HepG2 (cell line): Measurements from ENCODE around the gene IL1RAPL1. TPM values are rescaled to one million over a fixed set of nuclear protein-coding genes. Genes with fewer than 3 reads are reported as not detected.

ENCODE experiments used
- ATAC-seq: fragments of 200-7000 bp; cut with Tn5 transposase; 3 replicates; pipeline ENCODE4 v1.9.1; 2020; ENCODE audit warnings: mild to moderate bottlenecking, moderate library complexity
- BruUV-seq: library from RNA; stranded (reverse); fragments of 400-500 nt; replicated peaks from 2 replicates; lab custom pipeline; 2021; lab: Mats Ljungman, UMichigan
- CTCF ChIA-PET: fragments of 300-600 bp; formaldehyde crosslinking; extraction: SDS; loops from one replicate; lab custom pipeline; 2021; ENCODE audit warnings: low total read pairs, inconsistent platforms, low intra/inter-chr PET ratio; lab: Yijun Ruan, JAX
- POLR2A ChIA-PET: fragments of 350-600 bp; sonication (Branson Sonifier 250); formaldehyde crosslinking; loops from one replicate; lab custom pipeline; 2020; ENCODE audit warnings: antibody characterized with exemption, inconsistent platforms; lab: Yijun Ruan, JAX
- DNase-seq: peaks from one replicate; pipeline ENCODE4 v3.0.0-alpha.2; 2015; ENCODE audit warnings: low spot score
- FAIRE-seq: peaks from 3 replicates; lab custom pipeline; 2011; peaks lifted over from hg19 to GRCh38; lab: Jason Lieb, UNC
- H2AFZ ChIP-seq: one replicate; pipeline ENCODE4 v1.6.1; 2011; ENCODE audit warnings: low read length, inconsistent platforms
- H3K27ac ChIP-seq: fragments of 300-600 bp; 3 replicates; pipeline ENCODE4 v1.8.0; 2011; ENCODE audit warnings: mixed run types, mild to moderate bottlenecking, mixed read lengths, low read length, inconsistent platforms; ENCODE audit not compliant: insufficient read depth; ENCODE audit errors: extremely low read length
- H3K27me3 ChIP-seq, 2 experiments: fragments of 200-600 bp in 1 of 2; 2 replicates in 1 of 2; 3 replicates in 1 of 2; pipeline versions ENCODE4 v1.6.0 to v1.8.0; 2011; ENCODE audit warnings: low read length in 2 of 2, mild to moderate bottlenecking in 2 of 2, moderate library complexity in 2 of 2, inconsistent platforms in 1 of 2; ENCODE audit not compliant: insufficient read depth in 2 of 2, control insufficient read depth in 1 of 2
- H3K36me3 ChIP-seq, 2 experiments: fragments of 200-600 bp in 1 of 2; replicated peaks in 1 of 2; 2 replicates in 1 of 2; 3 replicates in 1 of 2; pipeline versions ENCODE4 v1.5.1 to v1.8.0; 2011; ENCODE audit warnings: low read length in 2 of 2, inconsistent platforms in 1 of 2; ENCODE audit not compliant: insufficient read depth in 2 of 2, control insufficient read depth in 1 of 2
- H3K4me1 ChIP-seq: 2 replicates; pipeline ENCODE4 v1.5.1; 2012; ENCODE audit warnings: low read length, inconsistent platforms; ENCODE audit not compliant: insufficient read depth
- H3K4me2 ChIP-seq: 2 replicates; pipeline ENCODE4 v1.6.0; 2011; ENCODE audit warnings: low read depth, low read length, inconsistent platforms
- H3K4me3 ChIP-seq, 3 experiments: fragments of 200-600 bp in 1 of 3; sonication (generic), shearing (Covaris generic) in 1 of 3; replicated peaks in 1 of 3; 2 replicates each; pipeline ENCODE4 v1.5.1; 2011 to 2016; ENCODE audit warnings: low read length in 3 of 3, inconsistent platforms in 2 of 3, low read depth in 2 of 3, mild to moderate bottlenecking in 2 of 3, control low read depth in 1 of 3, mixed read lengths in 1 of 3; ENCODE audit not compliant: insufficient read depth in 1 of 3
- H3K79me2 ChIP-seq: one replicate; pipeline ENCODE4 v1.6.1; 2011; ENCODE audit warnings: low read length, inconsistent platforms; ENCODE audit not compliant: insufficient read depth
- H3K9ac ChIP-seq: 2 replicates; pipeline ENCODE4 v1.6.0; 2011; ENCODE audit warnings: mild to moderate bottlenecking, low read depth, low read length, inconsistent platforms; ENCODE audit not compliant: insufficient read depth
- H3K9me3 ChIP-seq: 2 replicates; pipeline ENCODE4 v1.5.1; 2012; ENCODE audit warnings: mild to moderate bottlenecking, low read length
- H4K20me1 ChIP-seq: 2 replicates; pipeline ENCODE4 v1.6.0; 2011; ENCODE audit warnings: inconsistent platforms, mild to moderate bottlenecking, low read length, moderate library complexity; ENCODE audit not compliant: insufficient read depth
- FOXK2 ChIP-seq: fragments of 450-650 bp; IDR thresholded peaks from 2 replicates; pipeline ENCODE4 v1.6.1; 2016
- NFE2L2 ChIP-seq: fragments of 150-350 bp; IDR thresholded peaks from 2 replicates; pipeline ENCODE4 v1.6.1; 2014; ENCODE audit warnings: low read length
- NONO ChIP-seq, 2 experiments: fragments of 450-650 bp in 1 of 2; sonication (generic) in 1 of 2; formaldehyde crosslinking in 1 of 2; IDR thresholded peaks in 1 of 2; conservative IDR thresholded peaks in 1 of 2; 2 replicates each; pipeline versions ENCODE4 v1.6.1 to v1.8.0; 2017 to 2022; ENCODE audit warnings: mild to moderate bottlenecking in 1 of 2, missing genetic modification reagents in 1 of 2, moderate library complexity in 1 of 2
- RELA ChIP-seq: sonication (generic); formaldehyde crosslinking; IDR thresholded peaks from 2 replicates; pipeline ENCODE4 v1.4.0; 2020; ENCODE audit warnings: missing genetic modification reagents
- REXO4 ChIP-seq: sonication (generic); formaldehyde crosslinking; IDR thresholded peaks from 2 replicates; pipeline ENCODE4 v1.8.0; 2022; ENCODE audit warnings: missing genetic modification reagents, mild to moderate bottlenecking, borderline replicate concordance
- RORA ChIP-seq: sonication (generic); formaldehyde crosslinking; IDR thresholded peaks from 2 replicates; pipeline ENCODE4 v1.5.0; 2020; ENCODE audit warnings: mild to moderate bottlenecking, missing genetic modification reagents, moderate library complexity
- SUZ12 ChIP-seq: fragments of 150-350 bp; IDR thresholded peaks from 2 replicates; pipeline ENCODE4 v1.6.1; 2014; ENCODE audit warnings: low read depth, low read length
- ZBTB34 ChIP-seq: sonication (generic); formaldehyde crosslinking; IDR thresholded peaks from 2 replicates; pipeline ENCODE4 v1.8.0; 2022; ENCODE audit warnings: mild to moderate bottlenecking, missing genetic modification reagents
- ZNF503 ChIP-seq: sonication (generic); formaldehyde crosslinking; IDR thresholded peaks from 2 replicates; pipeline ENCODE4 v1.4.0; 2020; ENCODE audit warnings: missing genetic modification reagents
- ZNF605 ChIP-seq: sonication (generic); formaldehyde crosslinking; IDR thresholded peaks from 2 replicates; pipeline ENCODE4 v1.8.0; 2022; ENCODE audit warnings: mild to moderate bottlenecking, missing genetic modification reagents
- WGBS: methylation state at CpG from one replicate; pipeline ENCODE4 v1.1.6; 2017; ENCODE audit warnings: low lambda C conversion rate; 5-methylcytosine and 5-hydroxymethylcytosine counted together
- in situ Hi-C: cut with HindIII; loops from 2 replicates; pipeline ENCODE4 v1.10.0; 2017; ENCODE audit warnings: low pct_unique_long_range_greater_than_20kb; ENCODE audit not compliant: extremely low pct_ligation_motif_present
- intact Hi-C: fragments of 100-400 bp; cut with micrococcal nuclease; formaldehyde crosslinking; loops from one replicate; pipeline ENCODE4 v1.10.0; 2022; ENCODE audit not compliant: unreplicated experiment
- polyA plus RNA-seq, 8 experiments: library from polyadenylated mRNA; depleted of rRNA in 3 of 8; stranded (reverse) in 7 of 8; unstranded in 1 of 8; fragments of >200 nt; fragmentation: Illumina TruSeq in 4 of 8; extraction: Trizol in 4 of 8; gene quantifications; 2 replicates each; pipeline versions ENCODE4 v1.2.1 to v1.2.3, GENCODE V29; 2011 to 2016; ENCODE audit warnings: low read depth in 4 of 8, missing spikeins in 1 of 8, mixed read lengths in 1 of 8; ENCODE audit not compliant: insufficient read depth in 1 of 8
- total RNA-seq, 5 experiments: library from RNA; depleted of rRNA; stranded (reverse); fragments of >200 nt; fragmentation: Illumina TruSeq; extraction: Trizol; gene quantifications; 2 replicates each; pipeline ENCODE4 v1.2.3, GENCODE V29; 2016; ENCODE audit warnings: low read depth in 1 of 5

The IL1RAPL1 gene
- total and polyA plus RNA-seq, 2 of the 13 experiments (the other 11 are each of a cell fraction or from before 2014, with no cell fraction given), result 0.04 TPM; not detected in 1

DNA sequence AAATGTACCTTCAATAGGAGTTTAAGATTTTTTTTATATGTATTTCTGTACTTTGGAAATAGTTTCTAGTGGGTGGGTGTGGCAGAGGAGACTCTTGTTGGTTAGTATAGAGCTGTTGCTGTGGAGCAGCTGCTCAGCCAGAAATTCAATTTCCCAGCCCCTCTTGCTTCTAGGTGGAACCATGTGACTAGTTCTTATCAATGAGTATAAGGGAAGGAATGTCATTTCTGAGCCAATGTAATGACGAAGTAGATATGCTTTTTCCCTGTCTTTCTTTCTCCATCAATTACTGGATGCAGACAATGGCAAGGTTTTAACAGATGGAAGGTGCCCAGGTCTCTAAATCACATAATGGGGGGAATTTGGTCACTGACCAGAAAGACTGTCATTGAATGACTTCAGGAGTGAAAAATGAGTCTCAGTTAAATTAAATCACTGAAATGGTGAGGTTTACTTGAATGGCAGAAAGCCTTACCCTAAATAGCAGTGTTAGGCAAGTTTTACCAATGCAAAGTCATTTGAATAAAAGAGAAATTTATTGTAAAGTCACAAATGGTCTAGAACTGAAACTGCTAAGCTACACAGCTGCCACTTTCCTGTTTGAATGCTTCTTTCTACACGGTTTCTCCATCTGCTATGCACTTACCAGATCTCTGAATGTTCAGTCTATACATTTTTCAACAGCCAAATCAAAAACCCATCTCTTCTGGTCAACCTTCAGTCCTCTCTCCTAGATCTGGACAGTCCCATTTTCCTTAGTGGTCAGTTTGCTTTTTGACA is 832.7 kb downstream of the IL1RAPL1 start:
- Histone ChIP-seq H3K27me3 (no peaks in the 10 kb centered on the region), H4K20me1 (no peaks in the 10 kb centered on the region), H3K79me2 (no peaks in the 10 kb centered on the region), H2AFZ (no peak overlapping the region), H3K9me3 (no peaks in the 10 kb centered on the region), H3K4me3 (no peak overlapping the region), H3K9ac (no peak overlapping the region), H3K36me3 (no peaks in the 10 kb centered on the region), H3K4me2 (no peak overlapping the region), H3K4me1 (no peaks in the 10 kb centered on the region), H3K27ac (no peak overlapping the region)
- WGBS, result 0% methylated on average over 2 of the region's 2 CpGs
- in situ Hi-C loops (no loop called here), intact Hi-C loops (no loop called here)
- ChIA-PET CTCF (no interaction called here), POLR2A (no interaction called here)
- FAIRE-seq (no peak), DNase-seq (no peak), ATAC-seq (no peak)
- BruUV-seq, result no TSS peak
- no peak for TF ChIP-seq RELA (CRISPR knock-in tag)
- no peak for TF ChIP-seq SUZ12

- H3K4me2 ChIP-seq, result no peak overlapping the region
- H3K36me3 ChIP-seq, result no peaks in the 10 kb centered on the region
Observed at GRCh38 chrX:29422034-29422433, 834.8 kb downstream of the IL1RAPL1 start.

More at GRCh38 chrX:29422034-29422433, 834.8 kb downstream of the IL1RAPL1 start:
- no peaks in the 10 kb centered on the region for H3K4me1 ChIP-seq
- in situ Hi-C loops, result no loop called here
- no peaks in the 10 kb centered on the region for H3K27me3 ChIP-seq
- no peak overlapping the region for H3K27ac ChIP-seq
- no peak for ATAC-seq
- DNase-seq, result no peak
- no peak overlapping the region for H3K9ac ChIP-seq
- CTCF ChIA-PET, result no interaction called here
- no peak overlapping the region for H3K4me3 ChIP-seq
- no peak for TF ChIP-seq ZNF503 (CRISPR knock-in tag)
- no peak for TF ChIP-seq ZBTB34
- TF ChIP-seq REXO4 (CRISPR knock-in tag), result no peak
- no peak for TF ChIP-seq NONO (IDR thresholded peaks at IDR 0.05)
- no peak for TF ChIP-seq NONO (CRISPR knock-in tag; conservative IDR thresholded peaks at IDR 0.05)
- TF ChIP-seq ZNF605 (CRISPR knock-in tag), result no peak
- no peak for TF ChIP-seq FOXK2
- TF ChIP-seq RORA (CRISPR knock-in tag), result no peak
- no peak for TF ChIP-seq NFE2L2
- TF ChIP-seq, all 625 proteins: peak for 0
- intact Hi-C loops, result no loop called here
- Histone ChIP-seq H3K9me3 (peaks cover 1% of the 10 kb centered on the region; the same call in 1 of the 2 replicates), H4K20me1 (no peaks in the 10 kb centered on the region), H3K79me2 (no peaks in the 10 kb centered on the region), H2AFZ (no peak overlapping the region)
- 0% methylated on average over 2 of the region's 3 CpGs for WGBS
- POLR2A ChIA-PET, result no interaction called here
- BruUV-seq, result no TSS peak
- no peak for FAIRE-seq
